ENCODE results near the gene HNRNPA1L2.

GRCh38 chr13:52659340-52659739 lies 17.1 kb downstream of the HNRNPA1L2 start:
- no peak for TF ChIP-seq TCF12 (IDR thresholded peaks at IDR 0.05; ENCODE audit: low read depth, low read length)
- no peak for TF ChIP-seq SP2 (IDR thresholded peaks at IDR 0.05; ENCODE audit: low read length)
- TF ChIP-seq MAX (IDR thresholded peaks at IDR 0.05) = no peak

Measured in H1 (cell line).